Measurements from ENCODE around the gene GLMP. TPM values are rescaled to one million over a fixed set of nuclear protein-coding genes. Genes with fewer than 3 reads are reported as not detected.

Gene GLMP
- total RNA-seq, 4 donors from 2014 or later: 10.1 to 16.5 (median 13.6) TPM

DNA sequence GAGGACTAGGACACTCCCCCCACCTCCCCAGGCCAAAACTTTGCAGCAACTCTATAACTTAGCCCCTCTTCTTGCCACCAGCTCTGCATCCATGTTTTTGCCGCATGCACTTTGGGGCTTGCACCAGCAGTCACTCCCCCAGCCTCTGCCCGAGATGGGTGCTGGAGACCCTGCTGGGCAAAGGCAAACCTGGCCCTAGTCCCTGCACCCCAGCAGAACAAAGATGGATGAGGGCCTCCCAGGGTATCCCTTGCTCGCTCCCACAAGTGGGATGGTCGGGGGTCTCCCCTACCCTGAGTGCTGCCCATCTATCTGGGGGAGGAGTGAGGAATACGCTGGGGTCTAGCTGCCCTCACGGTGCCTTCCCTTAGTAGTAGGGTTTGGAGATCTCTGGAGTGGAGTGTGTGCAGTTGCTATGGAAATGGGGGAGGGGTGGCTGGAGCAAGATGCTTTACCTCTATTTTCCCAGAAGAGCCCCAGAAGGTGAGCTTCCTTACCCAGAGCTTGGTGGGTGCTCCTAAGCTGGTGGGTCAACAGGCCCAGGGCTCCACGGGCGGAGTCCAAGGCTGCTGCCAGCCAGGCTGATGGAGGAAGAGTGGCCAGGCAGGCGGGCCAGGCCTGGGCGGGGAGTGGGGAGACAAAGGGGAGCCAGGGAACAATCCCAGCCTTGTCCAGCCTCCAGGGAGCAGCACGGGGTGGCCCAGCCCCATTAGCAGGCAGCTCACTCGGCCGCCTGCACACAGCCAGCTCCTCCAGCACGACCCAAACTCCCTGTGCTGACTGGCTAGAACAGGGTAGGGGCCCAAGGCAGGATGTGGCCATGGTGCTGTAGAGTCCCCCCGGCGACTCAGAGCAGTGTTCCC is 47.8 kb downstream of the GLMP start, which contains the start of gene PAQR6:
TSS of gene PAQR6 (minus strand) at position 597 of the 863 bp plus-strand sequence. CDS start 1,325 bp downstream, outside the sequence.
- TF ChIP-seq, protein P1, sequence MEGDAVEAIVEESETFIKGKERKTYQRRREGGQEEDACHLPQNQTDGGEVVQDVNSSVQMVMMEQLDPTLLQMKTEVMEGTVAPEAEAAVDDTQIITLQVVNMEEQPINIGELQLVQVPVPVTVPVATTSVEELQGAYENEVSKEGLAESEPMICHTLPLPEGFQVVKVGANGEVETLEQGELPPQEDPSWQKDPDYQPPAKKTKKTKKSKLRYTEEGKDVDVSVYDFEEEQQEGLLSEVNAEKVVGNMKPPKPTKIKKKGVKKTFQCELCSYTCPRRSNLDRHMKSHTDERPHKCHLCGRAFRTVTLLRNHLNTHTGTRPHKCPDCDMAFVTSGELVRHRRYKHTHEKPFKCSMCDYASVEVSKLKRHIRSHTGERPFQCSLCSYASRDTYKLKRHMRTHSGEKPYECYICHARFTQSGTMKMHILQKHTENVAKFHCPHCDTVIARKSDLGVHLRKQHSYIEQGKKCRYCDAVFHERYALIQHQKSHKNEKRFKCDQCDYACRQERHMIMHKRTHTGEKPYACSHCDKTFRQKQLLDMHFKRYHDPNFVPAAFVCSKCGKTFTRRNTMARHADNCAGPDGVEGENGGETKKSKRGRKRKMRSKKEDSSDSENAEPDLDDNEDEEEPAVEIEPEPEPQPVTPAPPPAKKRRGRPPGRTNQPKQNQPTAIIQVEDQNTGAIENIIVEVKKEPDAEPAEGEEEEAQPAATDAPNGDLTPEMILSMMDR (IDR thresholded peaks at IDR 0.05 in 4 of 5, conservative IDR thresholded peaks at IDR 0.05 in 1 of 5): no peak
- no peak for TF ChIP-seq POLR2A (IDR thresholded peaks at IDR 0.05)
- Histone ChIP-seq H3K4me3 (no peak within 1 kb of the TSS), H3K4me1 (peaks cover 7 to 10% of the 10 kb centered on the region in 2 donors), H3K36me3 (peaks cover 0 to 38% of the 10 kb centered on the region in 2 donors), H3K27ac (no peak within 1 kb of the TSS), H3K9me3 (no peaks in the 10 kb centered on the region), H3K27me3 (peaks cover 17 to 20% (median 20%) of the 10 kb centered on the region in 3 donors)
- ATAC-seq (peak in 1 of 2 donors; percentile 9), DNase-seq (no peak)
- in situ Hi-C loops (cut with MboI; ENCODE audit: low sequenced_read_pairs in 4 of 4): no loop called here
- intact Hi-C loops (cut with DNase I; ENCODE audit: low total_unique reads): no loop called here

DNA sequence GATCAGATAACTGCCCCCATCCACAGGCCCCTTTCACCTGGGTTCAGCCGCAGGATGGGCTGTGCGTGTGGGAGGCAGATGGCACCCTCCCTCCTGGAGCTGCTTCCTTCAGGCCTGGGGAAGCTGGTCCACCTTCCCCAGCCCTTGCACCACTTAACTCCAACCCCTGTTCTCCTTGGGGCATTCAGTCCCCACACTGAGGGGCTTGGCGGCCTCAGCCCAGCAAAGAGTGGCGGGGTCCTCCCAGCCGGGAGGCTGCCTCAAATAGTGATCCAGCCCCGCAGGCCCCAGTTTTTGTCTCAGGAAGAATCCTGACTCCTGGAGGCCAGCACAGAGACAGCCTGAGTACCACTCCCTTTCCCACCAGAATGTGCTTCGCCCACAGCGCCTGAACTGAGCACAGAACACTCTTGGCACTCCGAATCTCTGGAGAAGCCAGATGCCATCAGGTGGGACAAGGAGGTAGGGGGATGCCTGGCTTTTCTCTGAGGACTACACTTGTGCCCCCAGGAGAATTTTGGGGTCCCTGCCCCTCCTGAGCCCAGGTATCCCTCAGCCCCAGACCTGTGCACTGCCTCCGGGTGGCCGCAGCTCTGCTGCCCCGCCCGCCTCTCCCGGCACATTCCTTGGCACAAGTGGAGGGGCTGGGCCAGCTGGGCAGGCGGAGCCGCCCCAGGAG is 48.6 kb downstream of the GLMP start:
- intact Hi-C loops (cut with DNase I; ENCODE audit: low total_unique reads): no loop called here
- Histone ChIP-seq H3K27ac (no peak overlapping the region), H3K9me3 (no peaks in the 10 kb centered on the region), H3K36me3 (peaks cover 0 to 30% of the 10 kb centered on the region in 2 donors), H3K4me3 (no peak overlapping the region), H3K27me3 (peaks cover 17 to 20% (median 20%) of the 10 kb centered on the region in 3 donors), H3K4me1 (peaks cover 7 to 10% of the 10 kb centered on the region in 2 donors)
- DNase-seq (peak in 1 of 2 donors; percentile 35), ATAC-seq (peak in 1 of 2 donors; percentile 19)
- TF ChIP-seq, protein P1 (IDR thresholded peaks at IDR 0.05 in 4 of 5, conservative IDR thresholded peaks at IDR 0.05 in 1 of 5): no peak
- TF ChIP-seq POLR2A (IDR thresholded peaks at IDR 0.05): no peak
- in situ Hi-C loops (cut with MboI; ENCODE audit: low sequenced_read_pairs in 4 of 4): no loop called here

DNA sequence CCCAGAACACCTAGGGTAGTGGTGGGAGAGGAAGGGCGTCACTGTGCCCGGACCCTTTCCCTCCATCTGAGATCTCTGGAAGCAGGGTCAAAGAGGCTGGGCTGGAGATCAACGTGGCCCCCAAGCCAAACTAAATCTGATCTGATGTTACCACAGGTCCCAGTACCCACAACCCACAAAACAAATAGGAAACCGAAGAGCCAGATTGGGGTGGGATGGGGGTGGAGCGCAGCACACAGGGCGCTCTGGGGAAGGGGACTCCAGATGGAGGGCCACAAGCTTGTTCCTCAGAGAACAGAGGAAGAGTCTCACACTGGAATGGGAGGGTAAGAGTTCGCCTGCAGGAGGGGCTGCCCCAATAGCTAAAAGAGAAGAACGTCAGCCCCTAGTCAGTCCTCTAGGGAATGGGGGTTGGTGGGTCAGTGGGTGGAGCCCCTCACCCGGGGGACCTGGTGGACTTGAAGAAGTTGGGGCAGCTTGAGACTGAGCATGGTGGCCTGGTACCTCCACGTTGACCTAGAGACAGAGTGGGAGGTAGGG is 49.2 kb downstream of the GLMP start:
- H3K36me3 ChIP-seq: peaks cover 0 to 24% of the 10 kb centered on the region in 2 donors
- H3K4me3 ChIP-seq: peak overlapping the region in 1 of 4 donors; percentile 28
- H3K4me1 ChIP-seq: peaks cover 7 to 10% of the 10 kb centered on the region in 2 donors

More for the DNA sequence above, 49.2 kb downstream of the GLMP start:
- TF ChIP-seq POLR2A (IDR thresholded peaks at IDR 0.05): no peak
- TF ChIP-seq, protein P1 (IDR thresholded peaks at IDR 0.05 in 4 of 5, conservative IDR thresholded peaks at IDR 0.05 in 1 of 5): no peak
- intact Hi-C loops (cut with DNase I; ENCODE audit: low total_unique reads): no loop called here
- in situ Hi-C loops (cut with MboI; ENCODE audit: low sequenced_read_pairs in 4 of 4): no loop called here
- Histone ChIP-seq H3K27ac (no peak overlapping the region), H3K9me3 (no peaks in the 10 kb centered on the region), H3K27me3 (peaks cover 17 to 20% (median 20%) of the 10 kb centered on the region in 3 donors)
- no peak for ATAC-seq
- DNase-seq: no peak
